Measurements from ENCODE around the gene TAOK2. TPM values are rescaled to one million over a fixed set of nuclear protein-coding genes. Genes with fewer than 3 reads are reported as not detected.

TAOK2 gene
- total RNA-seq, 4 donors from 2014 or later, result 78.1 to 123 (median 90.9) TPM

DNA sequence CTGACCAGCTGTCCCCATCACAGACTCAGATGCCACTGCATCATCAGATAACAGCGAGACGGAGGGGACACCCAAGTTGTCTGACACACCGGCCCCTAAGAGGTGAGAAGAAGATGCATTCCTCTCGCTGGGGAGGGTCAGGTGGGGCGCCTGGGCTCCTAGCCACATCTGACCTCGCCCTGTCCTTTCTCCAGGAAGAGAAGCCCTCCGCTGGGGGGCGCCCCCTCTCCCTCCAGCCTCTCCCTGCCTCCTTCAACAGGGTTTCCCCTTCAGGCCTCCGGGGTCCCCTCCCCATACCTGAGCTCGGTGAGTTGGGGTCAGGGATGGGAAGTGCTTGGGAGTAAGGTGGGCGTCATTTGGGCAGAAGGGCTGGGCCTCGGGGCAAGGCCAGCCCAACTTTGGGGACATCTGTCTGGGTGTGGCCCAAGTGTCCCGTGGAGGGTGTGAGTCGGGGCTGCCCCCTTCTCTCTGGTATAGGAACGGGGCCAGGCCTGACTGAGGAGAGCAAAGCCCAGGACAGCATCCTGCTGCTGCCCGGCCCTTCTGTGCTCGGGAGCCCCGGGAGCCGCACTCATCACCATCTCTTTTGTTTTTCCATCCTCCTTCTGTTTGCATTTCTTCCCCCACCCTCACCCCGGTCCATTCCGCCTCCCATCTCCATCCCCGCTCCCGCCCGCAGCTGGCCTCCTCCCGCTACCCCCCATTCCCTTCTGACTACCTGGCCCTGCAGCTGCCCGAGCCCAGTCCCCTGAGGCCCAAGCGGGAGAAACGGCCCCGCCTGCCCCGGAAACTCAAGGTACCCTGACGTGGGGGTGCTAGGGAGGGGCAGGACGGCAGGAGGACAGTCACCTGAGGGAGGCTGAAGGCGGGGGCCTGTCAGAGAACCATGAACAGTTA lies 27.3 kb downstream of the TAOK2 start:
- Histone ChIP-seq H3K36me3 (peaks cover 0 to 30% (median 0%) of the 10 kb centered on the region in 3 donors), H3K27me3 (no peaks in the 10 kb centered on the region), H3K4me3 (no peak overlapping the region), H3K9me3 (no peaks in the 10 kb centered on the region), H3K27ac (no peak overlapping the region), H3K4me1 (peaks cover 0 to 6% (median 0%) of the 10 kb centered on the region in 4 donors)
- TF ChIP-seq, protein P1, sequence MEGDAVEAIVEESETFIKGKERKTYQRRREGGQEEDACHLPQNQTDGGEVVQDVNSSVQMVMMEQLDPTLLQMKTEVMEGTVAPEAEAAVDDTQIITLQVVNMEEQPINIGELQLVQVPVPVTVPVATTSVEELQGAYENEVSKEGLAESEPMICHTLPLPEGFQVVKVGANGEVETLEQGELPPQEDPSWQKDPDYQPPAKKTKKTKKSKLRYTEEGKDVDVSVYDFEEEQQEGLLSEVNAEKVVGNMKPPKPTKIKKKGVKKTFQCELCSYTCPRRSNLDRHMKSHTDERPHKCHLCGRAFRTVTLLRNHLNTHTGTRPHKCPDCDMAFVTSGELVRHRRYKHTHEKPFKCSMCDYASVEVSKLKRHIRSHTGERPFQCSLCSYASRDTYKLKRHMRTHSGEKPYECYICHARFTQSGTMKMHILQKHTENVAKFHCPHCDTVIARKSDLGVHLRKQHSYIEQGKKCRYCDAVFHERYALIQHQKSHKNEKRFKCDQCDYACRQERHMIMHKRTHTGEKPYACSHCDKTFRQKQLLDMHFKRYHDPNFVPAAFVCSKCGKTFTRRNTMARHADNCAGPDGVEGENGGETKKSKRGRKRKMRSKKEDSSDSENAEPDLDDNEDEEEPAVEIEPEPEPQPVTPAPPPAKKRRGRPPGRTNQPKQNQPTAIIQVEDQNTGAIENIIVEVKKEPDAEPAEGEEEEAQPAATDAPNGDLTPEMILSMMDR (IDR thresholded peaks at IDR 0.05), result no peak
- no peak for TF ChIP-seq POLR2A (IDR thresholded peaks at IDR 0.05)
- DNase-seq, result no peak

DNA sequence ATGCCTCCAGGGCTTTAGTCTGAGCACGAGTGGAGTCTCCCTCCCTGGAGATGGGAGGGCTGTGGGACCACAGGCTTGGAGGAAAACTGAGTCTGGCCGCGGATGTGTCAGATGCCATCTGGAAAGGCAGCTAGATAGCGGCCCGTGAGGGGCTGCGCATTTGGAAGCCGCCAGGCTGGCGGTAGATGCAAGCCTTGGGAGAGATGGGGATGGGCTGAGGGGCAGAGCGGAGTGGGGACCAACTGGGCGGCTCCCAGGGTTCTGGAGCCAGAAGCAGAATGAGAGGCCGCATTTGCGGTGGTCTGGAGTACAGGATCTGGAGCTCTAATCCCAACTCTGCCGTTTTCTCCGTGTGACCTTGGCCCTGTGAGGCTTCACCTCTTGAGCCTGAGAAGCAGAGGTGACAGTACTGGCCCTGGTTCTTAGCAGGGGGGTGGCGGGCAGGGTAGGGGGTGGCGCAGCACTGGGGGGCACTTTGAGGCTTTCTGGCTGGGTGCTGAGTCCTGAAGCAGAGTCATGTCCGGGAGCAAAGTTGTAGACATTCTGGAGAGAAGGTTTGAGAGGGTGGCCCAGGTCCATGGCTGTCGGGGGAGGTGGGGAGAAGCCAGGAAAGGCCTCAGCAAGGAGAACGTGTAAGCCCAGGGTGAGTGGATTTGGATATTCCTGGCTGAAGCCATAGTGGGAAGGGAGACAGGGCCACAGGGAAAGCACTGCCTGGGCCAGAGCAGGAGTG lies 29.1 kb downstream of the TAOK2 start:
- H3K36me3 ChIP-seq, result peaks cover 0 to 27% (median 0%) of the 10 kb centered on the region in 3 donors
- TF ChIP-seq, protein P1 (IDR thresholded peaks at IDR 0.05), result no peak
- TF ChIP-seq POLR2A (IDR thresholded peaks at IDR 0.05), result no peak
- no peak overlapping the region for H3K27ac ChIP-seq
- H3K27me3 ChIP-seq, result no peaks in the 10 kb centered on the region
- no peaks in the 10 kb centered on the region for H3K9me3 ChIP-seq
- H3K4me1 ChIP-seq, result no peaks in the 10 kb centered on the region
- H3K4me3 ChIP-seq, result no peak overlapping the region
- DNase-seq, result no peak

DNA sequence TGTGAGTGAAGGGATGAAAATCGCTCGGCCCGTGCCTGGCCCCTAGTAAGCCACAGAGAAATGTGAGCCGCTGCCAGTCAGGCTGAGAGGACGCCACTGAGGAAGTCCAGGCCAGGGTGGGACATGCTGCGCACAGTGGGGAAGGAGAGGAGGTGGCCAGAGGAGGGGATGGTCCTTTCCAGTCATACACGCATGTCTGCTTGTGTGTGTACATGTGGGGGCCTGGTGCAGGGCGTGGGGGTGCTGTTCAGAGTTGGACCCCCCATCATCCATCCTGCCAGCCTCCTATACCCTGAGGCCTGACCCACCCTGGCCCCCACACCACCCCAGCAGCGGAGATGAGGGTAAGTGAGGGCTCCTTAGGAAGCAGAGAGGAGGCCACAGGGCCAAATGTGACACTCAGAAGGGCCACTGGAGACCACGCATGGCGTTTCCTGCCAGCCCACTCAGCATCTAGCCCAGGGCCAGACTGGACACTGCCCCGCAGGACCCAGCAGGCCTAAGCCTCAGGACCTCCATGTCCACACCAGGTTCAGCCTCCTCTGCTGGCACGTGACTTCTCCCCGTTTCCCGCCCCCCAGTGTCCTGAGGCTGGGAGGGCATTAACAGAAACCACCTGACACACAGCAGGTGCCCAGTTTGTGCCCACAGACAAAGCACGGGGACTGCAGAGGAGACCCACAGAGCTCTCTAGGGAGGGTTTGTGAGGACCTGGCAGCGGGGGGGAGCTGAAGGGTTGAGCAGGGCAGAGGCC lies 30.2 kb downstream of the TAOK2 start:
- H3K9me3 ChIP-seq, result no peaks in the 10 kb centered on the region
- TF ChIP-seq POLR2A (IDR thresholded peaks at IDR 0.05), result no peak
- TF ChIP-seq, protein P1 (IDR thresholded peaks at IDR 0.05), result no peak
- H3K27ac ChIP-seq, result no peak overlapping the region
- no peak for DNase-seq
- no peaks in the 10 kb centered on the region for H3K27me3 ChIP-seq
- no peaks in the 10 kb centered on the region for H3K4me1 ChIP-seq
- H3K4me3 ChIP-seq, result no peak overlapping the region
- peaks cover 0 to 20% (median 0%) of the 10 kb centered on the region in 3 donors for H3K36me3 ChIP-seq

GRCh38 chr16:30004424-30004776 lies 30.7 kb downstream of the TAOK2 start:
- no peaks in the 10 kb centered on the region for H3K9me3 ChIP-seq
- peaks cover 0 to 20% (median 0%) of the 10 kb centered on the region in 3 donors for H3K36me3 ChIP-seq
- H3K27ac ChIP-seq, result no peak overlapping the region
- H3K27me3 ChIP-seq, result no peaks in the 10 kb centered on the region
- H3K4me3 ChIP-seq, result no peak overlapping the region
- TF ChIP-seq, protein P1 (IDR thresholded peaks at IDR 0.05), result no peak
- TF ChIP-seq POLR2A (IDR thresholded peaks at IDR 0.05), result no peak
- H3K4me1 ChIP-seq, result no peaks in the 10 kb centered on the region
- no peak for DNase-seq

GRCh38 chr16:30004811-30005242 lies 31.2 kb downstream of the TAOK2 start:
- Histone ChIP-seq H3K27me3 (peaks cover 0 to 3% of the 10 kb centered on the region in 2 donors), H3K27ac (no peak overlapping the region), H3K4me3 (no peak overlapping the region), H3K4me1 (no peaks in the 10 kb centered on the region), H3K36me3 (peaks cover 0 to 20% (median 0%) of the 10 kb centered on the region in 3 donors), H3K9me3 (no peaks in the 10 kb centered on the region)
- no peak for TF ChIP-seq POLR2A (IDR thresholded peaks at IDR 0.05)
- TF ChIP-seq, protein P1 (IDR thresholded peaks at IDR 0.05), result no peak
- DNase-seq, result no peak

Measured in Peyer's patch (tissue), 4 donors.